HG02798 (cell line): Measurements from ENCODE around the gene XPA.
"Not testable (repeated sequence)": the region's sequence is repeated elsewhere in the genome, so short reads cannot be mapped to it uniquely, and the experiment has no call there.

Source experiments
- ATAC-seq: cut with Tn5 transposase; IDR thresholded peaks from one replicate; pipeline ENCODE4 v1.9.1; 2021; ENCODE audit warnings: mild to moderate bottlenecking; ENCODE audit not compliant: unreplicated experiment, poor library complexity

XPA gene

GRCh38 chr9:97696803-97697601 is at the start of gene XPA:
Gene XPA (minus strand): TSS chr9:97697340. CDS start chr9:97697292, 48 bp downstream.
- peak; percentile 93 for ATAC-seq

DNA sequence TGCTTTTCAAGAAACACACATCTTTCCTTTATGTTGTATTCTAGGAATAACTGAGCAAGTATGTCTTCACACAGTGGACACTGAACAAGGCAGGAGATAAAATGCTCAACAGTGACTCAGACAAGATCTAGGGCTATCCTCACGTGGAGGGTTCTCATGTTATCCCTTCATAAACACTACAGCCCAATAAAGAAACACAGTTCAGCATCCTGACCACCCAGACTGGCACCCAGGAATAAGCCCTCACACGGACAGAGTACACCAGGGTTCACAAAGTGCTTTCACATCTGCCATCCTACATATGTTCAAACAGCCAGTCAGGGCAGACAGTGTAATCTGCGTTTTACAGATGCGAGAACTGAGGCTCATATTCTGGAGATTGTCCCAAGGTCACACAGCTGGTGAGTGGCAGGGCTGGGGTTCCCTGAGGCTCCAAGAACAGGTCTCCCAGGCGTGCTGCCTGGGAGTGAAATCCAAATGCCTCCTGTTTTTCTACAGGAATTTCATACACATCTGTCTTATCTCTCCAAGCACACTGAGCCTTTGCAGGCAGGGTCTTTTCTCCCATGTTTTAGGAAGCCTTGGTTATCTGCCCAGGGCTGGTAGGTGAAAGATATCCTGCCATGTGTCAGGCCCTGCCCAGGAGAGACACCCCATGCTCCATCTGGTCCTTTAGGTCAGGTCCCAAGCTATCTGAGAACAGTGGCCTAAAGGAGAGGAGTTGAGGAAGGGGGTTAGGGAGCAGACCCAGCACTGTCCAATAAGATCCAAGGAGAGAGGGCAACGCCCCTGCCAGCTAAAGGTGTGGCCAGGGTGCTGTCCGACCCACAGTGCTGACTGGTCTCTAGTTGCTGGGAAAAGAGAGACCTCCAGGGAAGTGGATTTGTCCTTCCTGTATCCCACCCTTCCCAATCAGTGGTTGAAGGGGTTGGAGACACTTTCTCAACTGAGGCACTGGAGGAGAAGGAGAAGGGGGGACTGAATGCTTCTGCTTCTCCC is 47.9 kb upstream of the XPA start:
- no peak for ATAC-seq

- not testable (repeated sequence) for ATAC-seq
Observed at GRCh38 chr9:97744025-97744424, 46.9 kb upstream of the XPA start.

DNA sequence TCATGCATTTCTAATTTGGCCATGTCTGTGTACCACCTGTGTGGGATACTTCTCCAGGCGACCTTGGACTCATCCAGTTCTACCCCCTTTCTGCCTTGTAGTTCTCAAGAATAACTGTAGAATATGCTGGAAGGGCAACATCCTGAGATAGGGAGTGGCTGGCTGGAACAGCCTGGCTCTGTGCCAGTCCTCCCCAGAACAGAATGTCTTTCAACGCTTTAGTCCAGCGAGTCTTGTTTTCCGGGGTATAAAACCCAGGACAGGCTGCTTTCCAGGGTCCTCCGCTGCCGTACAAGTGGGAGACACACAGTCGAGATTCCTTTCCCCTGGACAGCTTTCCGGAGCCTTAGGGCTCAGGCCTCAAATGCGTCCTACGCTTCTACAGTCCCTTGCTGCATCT is 45.4 kb upstream of the XPA start:
- ATAC-seq: no peak

- no peak for ATAC-seq
Observed at GRCh38 chr9:97741947-97742346, 44.8 kb upstream of the XPA start.

DNA sequence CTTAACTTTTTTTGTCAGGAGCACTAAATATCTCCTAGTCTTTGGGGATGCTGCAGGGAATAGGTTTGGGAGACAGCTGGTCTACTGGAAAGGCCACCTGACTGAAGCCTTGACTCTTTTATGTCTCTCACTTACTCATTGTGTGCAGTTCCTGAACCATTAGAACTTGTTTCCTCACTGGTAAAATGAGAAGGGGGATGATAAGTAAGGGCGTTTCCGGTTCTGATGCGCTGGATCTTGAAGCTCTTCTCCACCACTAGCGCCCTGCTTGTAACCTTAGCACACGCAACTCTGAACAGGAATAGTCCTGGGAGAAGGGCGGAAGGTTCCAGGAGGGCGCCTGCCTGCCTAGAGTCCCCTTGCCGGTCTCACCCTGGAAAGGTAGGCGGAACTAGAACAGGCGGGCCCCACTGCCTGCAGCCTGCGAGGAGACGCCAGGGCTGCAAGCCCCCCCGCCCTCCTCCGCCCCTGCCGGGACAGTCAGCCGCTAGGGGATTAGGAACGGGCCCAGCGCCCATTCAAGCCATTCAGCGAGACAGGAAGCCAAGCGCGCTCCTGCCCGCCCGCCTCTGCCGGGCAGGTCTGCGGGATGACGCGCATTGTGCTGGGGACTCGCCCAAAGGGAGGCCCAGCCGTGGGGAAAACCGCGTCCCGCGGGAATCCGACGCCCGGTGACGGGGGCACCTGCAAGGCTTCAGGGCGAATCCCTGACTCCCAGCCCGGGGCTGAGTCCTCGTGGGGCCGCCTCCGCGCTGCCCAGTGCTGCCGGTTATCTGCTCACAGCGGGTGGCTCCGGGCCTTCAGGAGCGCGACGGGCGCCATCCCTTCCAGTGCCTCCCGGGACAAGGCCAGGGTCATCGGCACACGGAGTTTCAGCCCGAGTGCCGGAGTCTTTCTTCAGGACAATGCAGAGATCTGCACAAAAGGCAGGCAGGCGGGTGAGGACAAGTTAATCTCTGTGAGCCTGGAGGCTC is 44.0 kb upstream of the XPA start:
- ATAC-seq: no peak

- no peak for ATAC-seq
Observed at GRCh38 chr9:97737429-97737828, 40.3 kb upstream of the XPA start.

- ATAC-seq: no peak
Observed at GRCh38 chr9:97735070-97735600, 38.0 kb upstream of the XPA start.

DNA sequence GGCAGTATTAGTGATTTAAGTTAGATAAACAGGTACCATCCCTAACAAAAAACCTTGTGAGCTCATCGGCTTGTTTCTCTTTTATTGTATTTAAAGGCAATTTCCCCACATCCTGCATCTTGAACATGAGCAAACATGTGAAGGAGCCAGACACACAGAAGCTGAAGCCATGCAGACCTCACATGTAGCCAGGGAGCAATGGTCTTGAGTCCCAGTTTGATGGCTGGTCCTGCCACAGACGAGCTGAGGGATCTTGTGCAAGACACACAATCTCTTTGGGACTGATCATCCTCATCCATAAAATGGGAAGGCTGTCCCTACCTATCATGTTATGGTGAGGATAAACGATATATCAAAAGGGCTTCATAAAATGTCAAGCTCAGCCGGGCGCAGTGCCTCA is 29.6 kb upstream of the XPA start:
- ATAC-seq: no peak

- no peak for ATAC-seq
Observed at GRCh38 chr9:97723819-97724218, 26.7 kb upstream of the XPA start.

DNA sequence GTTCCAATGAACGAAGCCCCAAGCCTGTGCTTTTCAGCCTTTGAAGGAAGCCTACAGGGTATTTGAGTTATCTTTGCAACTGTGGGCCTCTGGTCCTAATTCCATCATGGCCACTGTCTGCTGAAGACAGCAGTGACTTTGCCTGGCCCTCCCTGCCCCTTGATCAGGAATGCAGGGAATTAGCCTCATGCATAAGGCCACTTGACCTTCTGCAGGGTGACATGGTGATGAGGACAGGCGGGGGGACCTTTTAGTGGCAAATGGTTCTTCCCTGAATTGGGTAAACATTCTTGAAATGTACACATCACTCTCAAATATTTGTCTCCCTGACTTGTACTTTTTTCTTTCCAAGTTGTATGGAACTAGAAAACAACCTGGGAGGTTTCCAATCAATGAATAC is 25.2 kb upstream of the XPA start:
- ATAC-seq: no peak

- ATAC-seq: no peak
Observed at GRCh38 chr9:97721396-97721795, 24.3 kb upstream of the XPA start.

- no peak for ATAC-seq
Observed at GRCh38 chr9:97717866-97718265, 20.7 kb upstream of the XPA start.

- ATAC-seq: no peak
Observed at GRCh38 chr9:97714435-97714834, 17.3 kb upstream of the XPA start.

GRCh38 chr9:97711223-97711626 is 14.1 kb upstream of the XPA start:
- ATAC-seq: no peak

GRCh38 chr9:97710356-97711222 is 13.4 kb upstream of the XPA start:
- peak; percentile 71 for ATAC-seq

DNA sequence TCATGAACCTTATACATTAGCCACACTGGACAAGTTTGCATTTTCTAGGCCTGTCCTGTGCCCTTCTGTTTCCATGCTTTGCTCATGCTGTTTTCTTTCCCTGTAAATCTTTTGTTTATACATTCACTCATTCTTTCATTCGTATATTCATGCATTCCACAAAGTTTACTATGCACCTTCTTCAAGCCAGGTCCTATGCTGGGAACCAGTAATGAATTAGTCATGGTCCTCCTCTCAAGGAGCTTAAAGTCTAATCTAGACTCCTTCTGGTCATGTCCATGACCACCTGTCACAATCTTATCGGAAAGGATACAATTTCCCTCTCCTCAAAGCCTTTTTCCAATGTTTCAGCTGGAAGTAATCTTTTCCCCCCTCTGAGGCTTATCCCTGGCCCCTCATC is 9.1 kb upstream of the XPA start:
- no peak for ATAC-seq

DNA sequence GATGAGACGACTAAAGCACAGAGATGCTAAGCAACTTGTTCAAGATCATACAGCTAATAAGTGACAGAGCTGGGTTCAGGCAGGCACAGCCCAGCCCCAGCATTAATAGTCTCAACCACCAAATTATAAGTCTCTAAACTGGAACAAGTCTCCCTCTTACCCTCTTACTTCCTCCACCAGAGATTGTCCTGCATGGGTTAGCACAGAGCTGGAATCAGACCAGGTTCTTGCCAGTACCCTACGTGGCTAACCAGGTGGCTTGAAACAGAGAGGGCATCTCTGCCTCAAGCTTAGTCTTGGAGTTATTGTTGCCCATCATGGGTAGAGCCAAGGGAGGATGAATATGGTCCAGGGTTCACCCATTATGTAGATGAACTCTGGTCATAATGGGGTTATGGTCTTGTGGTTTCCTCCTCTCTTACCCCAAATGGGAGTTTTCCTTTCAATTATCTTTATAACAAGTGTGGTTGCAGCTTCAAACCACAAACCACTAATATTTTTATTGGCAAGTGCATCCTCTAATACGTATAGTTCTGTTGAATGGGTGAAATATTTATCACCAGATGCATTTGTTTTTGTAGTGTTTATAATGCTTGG is 8.3 kb upstream of the XPA start:
- ATAC-seq: no peak

GRCh38 chr9:97704851-97705250 is 7.7 kb upstream of the XPA start:
- ATAC-seq: no peak
